DMS53 treated with DMSO at 0.1 percent for 48 hours (cell line): ENCODE measurements around the gene ZNF532.
A peak's percentile ranks its signal among the peaks of the same experiment; 100 is the strongest.
"Not testable (repeated sequence)": the region's sequence is repeated elsewhere in the genome, so short reads cannot be mapped to it uniquely, and the experiment has no call there.

ENCODE experiments used
- DNase-seq: peaks from one replicate; lab custom pipeline; 2025; ENCODE audit not compliant: unreplicated experiment; lab: John Stamatoyannopoulos, UW

The ZNF532 gene

GRCh38 chr18:58998401-58999203 lies 133.9 kb downstream of the ZNF532 start:
- DNase-seq: no peak

- no peak for DNase-seq
These were observed 136.5 kb downstream of the ZNF532 start for GRCh38 chr18:59001166-59001565.

- no peak for DNase-seq
These were observed 137.0 kb downstream of the ZNF532 start for GRCh38 chr18:59001721-59002120.

- no peak for DNase-seq
These were observed 138.4 kb downstream of the ZNF532 start for GRCh38 chr18:59002974-59003594.

GRCh38 chr18:59005262-59005661 lies 140.6 kb downstream of the ZNF532 start:
- no peak for DNase-seq

GRCh38 chr18:59006461-59007067 lies 141.9 kb downstream of the ZNF532 start:
- no peak for DNase-seq

- DNase-seq: no peak
These were observed 143.8 kb downstream of the ZNF532 start for GRCh38 chr18:59008302-59008974.

GRCh38 chr18:59009846-59010245 lies 145.2 kb downstream of the ZNF532 start:
- no peak for DNase-seq

- DNase-seq: no peak
These were observed 146.6 kb downstream of the ZNF532 start for GRCh38 chr18:59011289-59011688.

GRCh38 chr18:59011786-59012185 lies 147.1 kb downstream of the ZNF532 start:
- no peak for DNase-seq

GRCh38 chr18:59012815-59013705 lies 148.4 kb downstream of the ZNF532 start:
- DNase-seq: no peak

- DNase-seq: no peak
These were observed 149.1 kb downstream of the ZNF532 start for GRCh38 chr18:59013744-59014143.

GRCh38 chr18:59015531-59016152 lies 151.0 kb downstream of the ZNF532 start:
- DNase-seq: no peak

- DNase-seq: peak; percentile 69
These were observed 156.8 kb downstream of the ZNF532 start for GRCh38 chr18:59021500-59021899.

GRCh38 chr18:59022167-59022945 lies 157.7 kb downstream of the ZNF532 start:
- DNase-seq: no peak

- DNase-seq: no peak
These were observed 160.2 kb downstream of the ZNF532 start for GRCh38 chr18:59024829-59025228.

GRCh38 chr18:59025532-59025931 lies 160.9 kb downstream of the ZNF532 start:
- DNase-seq: not testable (repeated sequence)

GRCh38 chr18:59026364-59026763 lies 161.7 kb downstream of the ZNF532 start:
- DNase-seq: no peak

- DNase-seq: no peak
These were observed 162.2 kb downstream of the ZNF532 start for GRCh38 chr18:59026831-59027410.
